Measurements from ENCODE around the gene USH2A.

Gene USH2A

DNA sequence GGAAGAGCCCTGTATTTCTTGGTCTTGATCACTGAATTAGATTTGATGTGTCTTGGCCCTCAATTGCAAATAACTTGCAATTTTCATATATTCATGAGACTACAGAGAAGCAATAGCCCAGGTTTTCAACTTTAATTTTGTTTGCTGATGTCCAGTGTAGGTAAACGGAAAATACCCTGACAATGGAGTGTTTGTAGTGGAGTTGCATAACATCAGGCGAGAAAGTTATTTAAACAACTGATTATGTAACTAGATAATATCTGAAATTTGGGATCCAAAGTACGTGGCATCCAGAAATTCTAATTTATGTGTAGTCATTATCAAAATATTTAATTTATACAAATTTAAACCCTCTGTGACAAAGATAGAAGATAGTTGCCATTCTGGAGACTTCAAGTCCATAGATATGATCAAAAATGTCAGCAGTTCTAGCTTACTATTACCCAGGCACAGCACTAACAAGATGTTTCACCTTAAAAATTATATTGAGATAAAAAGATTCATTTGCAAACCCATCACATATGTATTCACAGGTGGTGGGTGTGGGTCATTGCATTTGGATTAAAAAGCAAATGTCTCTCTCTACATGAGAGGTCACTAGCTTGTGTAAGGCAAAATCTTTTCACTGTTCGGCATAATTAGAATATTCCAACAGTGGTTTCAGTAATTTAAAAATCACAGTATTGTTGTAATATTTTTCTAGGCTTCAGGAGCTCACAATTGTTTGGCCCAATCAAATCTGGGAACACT lies 705.4 kb downstream of the USH2A start:
- DNase-seq (ENCODE audit: low read depth in 2 of 2): no peak

DNA sequence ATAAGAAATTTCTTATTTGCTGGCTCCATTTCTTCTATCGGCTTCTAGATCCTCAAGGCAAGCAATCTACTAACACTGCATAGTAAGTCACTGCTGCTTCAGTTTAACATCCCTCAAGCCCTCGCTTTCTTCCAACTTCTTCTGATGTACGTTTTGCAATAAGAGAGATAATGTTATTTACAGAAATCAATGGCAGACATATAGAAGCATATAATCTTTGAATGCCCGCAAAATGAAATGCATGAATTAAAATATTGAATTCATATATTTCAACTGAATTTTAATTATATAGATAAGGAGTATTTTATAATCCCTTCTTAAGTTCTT lies 712.4 kb downstream of the USH2A start:
- no peak for DNase-seq (ENCODE audit: low read depth in 2 of 2)

DNA sequence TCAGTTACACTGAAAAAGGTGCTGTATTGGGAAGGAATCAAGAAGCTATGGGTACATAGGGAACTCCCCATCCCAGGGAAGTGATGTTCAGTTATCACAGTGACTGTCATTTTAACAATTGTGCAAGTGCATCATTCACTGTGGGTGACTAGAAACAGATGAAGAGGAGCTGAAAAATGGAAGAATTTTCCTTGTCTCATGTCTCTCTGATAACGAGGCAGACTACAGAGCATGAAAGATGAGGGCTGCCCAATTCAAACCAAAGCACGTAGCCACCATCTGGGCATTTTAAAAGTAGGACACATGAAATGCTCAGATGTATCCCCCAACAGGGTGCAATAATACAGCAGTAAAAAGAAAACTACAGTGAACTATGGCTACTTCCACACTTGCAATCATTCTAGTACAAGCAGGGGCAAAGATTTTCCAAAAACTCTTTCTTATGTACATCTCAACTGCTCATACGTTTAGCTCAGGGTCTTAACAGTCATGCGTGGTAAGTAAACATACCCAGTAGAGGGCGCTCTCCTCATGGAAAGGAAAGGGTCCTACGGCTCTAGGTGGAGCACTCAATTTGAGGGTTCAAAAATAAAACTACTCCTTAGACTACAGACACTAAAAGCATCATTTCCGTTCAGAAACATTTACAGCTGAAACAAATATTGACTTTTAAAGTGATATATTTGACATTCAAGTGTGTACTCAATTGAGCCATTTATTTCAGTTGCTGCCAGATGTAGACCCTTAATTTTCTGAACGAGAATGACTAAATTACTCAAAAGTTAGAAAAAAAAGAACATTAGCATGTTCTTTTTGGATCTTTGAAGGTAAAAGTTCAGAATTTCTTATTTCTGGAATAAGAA lies 713.0 kb downstream of the USH2A start:
- DNase-seq (ENCODE audit: low read depth in 2 of 2): no peak

DNA sequence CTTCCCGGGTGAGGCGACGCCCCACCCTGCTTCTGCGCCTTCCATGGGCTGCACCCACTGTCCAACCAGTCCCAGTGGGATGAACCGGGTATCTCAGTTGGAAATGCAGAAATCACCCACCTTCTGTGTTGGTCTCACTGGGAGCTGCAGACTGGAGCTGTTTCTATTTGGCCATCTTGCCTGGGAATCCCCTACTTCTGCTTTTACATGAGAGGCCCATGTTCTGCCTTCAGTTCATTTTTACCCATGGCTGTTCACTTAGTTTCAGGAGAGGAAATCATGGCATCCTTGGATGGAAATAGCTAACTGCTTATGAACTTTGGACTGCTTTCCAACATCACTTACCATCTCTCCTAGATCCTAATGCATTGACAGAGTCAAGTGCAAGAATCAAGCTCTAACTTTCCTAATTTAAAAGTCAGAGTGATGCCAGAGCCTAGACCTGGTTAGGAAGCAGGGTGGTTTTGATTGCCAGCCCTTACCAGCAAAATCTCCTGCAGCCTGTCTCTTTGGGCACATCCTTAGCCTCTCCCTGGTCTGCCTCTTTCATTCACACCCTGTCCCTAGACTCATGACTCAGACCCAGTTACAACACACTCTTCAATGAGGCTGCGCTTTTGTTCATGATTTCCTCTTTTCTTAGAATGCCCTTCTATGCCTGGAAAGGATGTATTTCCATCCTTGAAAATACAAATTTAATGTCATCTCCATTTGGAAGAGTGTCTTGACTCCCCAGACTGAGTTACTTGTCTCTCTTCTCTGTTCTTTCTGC lies 719.0 kb downstream of the USH2A start:
- no peak for DNase-seq (ENCODE audit: low read depth in 2 of 2)

DNA sequence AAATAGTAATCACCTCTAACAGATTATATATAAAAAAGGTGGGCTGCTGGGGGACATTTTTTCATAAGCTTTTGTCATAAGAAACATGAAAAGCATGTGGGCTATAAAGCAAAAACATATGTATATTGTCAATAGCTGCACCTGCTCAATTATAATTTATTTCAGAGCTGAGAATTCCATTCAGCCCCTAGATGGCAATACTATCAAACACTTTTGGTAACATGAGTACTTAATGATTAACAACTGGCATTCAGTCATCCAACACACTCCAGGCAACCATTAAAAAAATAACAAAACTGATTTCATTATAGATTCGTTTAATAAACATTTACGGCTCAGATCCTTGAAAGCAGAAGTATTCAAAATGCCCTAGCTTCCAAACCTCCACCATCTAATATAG lies 741.0 kb downstream of the USH2A start:
- no peak for DNase-seq (ENCODE audit: low read depth in 2 of 2)

DNA sequence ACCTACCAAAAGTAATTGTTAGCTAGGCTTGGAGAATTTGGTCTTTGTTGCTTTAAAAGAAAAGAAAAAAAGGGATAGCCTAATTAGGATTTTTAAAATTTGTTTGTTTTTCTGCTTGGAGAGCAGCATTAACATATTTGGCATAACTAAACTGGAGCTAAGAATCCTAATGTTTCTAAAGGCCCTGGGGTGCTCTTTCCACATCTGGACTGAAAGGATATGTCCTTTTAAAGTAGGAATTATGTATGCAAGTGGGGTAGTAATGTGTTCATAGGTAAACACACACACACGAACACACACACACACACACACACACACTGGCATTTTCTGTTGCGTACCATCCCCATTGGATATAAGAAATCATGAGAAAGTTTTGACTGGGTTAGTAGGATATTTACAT lies 742.2 kb downstream of the USH2A start:
- DNase-seq (ENCODE audit: low read depth in 2 of 2): no peak

DNA sequence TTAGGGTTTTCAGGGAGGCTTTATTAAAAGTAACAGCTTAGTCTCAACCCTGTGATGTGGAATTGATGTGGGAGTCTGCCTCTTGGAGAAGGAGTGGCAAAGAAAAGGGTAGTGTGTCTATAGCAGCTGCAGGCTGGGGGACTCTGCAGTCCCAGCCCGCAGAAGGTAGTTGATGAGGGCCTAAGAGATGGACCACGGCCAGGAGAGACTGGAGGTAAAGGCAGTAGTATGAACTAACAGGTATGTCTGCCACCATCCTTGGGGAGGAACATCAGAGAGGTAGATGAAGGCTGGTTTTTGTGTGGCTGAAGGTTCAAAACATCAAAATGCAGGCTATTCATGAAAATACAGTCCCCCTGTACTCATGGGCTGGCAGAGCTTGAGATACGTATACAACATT lies 744.0 kb downstream of the USH2A start:
- no peak for DNase-seq (ENCODE audit: low read depth in 2 of 2)

DNA sequence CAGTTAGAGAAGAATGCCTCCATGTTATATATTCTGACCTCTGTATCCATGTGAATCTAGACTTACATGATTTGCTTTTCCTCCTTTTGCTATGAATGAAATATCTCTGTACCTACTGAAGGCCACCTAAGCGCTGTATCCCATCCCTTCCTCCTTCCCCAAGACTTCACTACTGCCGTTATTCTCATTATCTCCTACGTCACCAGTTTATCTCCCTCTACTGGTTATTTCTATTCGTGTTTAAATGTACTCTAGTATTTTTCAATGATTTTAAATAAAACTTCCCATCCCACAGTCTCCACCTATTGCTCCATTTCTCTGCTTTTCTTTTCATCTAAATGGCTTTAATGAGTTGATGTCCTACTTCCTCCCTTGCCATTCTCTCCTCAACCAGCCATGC lies 746.1 kb downstream of the USH2A start:
- DNase-seq (ENCODE audit: low read depth in 2 of 2): no peak

DNA sequence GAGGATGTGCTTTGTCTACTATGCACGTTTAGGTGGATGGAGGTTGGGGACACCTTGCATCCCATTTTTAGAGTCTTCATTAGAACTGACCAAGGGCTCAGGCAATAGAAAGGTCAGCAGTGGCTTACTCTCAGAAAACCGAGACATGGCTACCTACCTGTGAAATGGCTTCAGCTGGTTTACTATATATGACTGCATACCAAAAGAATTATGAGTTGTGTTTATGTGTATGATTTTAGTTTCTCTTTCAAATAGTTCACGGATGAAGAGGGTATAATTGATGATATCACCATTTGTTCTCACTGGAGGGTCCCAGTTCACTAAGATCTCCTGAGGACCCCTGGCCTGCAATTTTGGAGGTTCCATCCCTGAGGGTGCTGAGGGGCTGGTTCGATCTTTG lies 749.3 kb downstream of the USH2A start:
- no peak for DNase-seq (ENCODE audit: low read depth in 2 of 2)

DNA sequence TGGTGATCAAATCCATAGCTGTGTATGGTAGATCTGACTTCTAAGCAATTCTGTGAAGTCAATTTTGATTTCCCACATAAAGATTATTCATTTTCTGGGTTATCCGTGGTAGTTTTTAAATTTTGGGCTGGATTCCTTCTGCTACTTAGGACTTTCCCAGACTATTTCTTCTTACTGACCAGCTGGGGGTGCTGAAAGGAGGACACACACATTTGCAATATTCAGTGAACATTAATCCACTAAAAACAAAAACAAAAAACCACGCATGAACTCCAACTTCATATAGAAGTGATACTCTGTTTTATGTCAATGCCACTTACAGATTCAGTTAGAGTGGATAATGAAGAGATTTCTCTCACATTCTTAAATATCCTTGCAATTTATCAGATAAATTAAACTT lies 750.8 kb downstream of the USH2A start:
- no peak for DNase-seq (ENCODE audit: low read depth in 2 of 2)

DNA sequence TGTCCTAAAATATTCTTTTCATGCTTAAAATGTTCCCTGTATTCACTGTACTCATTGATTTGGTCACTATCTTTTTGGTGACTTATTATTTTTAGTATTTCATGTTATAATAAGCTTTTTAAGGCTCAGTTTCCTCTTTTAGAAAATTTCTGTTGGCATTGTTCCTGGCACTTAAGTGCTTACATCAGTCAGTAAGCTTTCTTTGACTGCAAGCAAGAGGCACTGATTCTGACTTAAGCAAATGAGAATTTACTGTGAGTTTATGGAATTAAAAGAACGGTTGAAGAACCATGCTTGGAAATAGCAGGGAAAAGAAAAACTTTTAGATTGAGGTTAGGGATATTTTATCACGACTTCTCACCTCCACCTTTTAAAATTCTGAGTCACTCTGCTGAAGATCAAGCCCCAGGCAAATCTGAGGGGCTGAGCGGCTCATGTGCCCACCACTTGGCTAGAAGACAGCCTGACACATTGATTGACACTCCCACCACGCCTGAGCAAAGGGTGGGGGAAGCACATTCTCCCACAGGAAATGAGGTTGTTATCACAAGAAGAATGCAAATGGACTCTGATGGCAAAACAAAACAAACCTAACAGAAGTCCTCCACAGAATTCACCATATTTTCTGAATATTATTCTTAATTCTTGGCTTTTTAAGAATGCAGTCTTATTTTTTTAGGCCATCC lies 753.3 kb downstream of the USH2A start:
- no peak for DNase-seq (ENCODE audit: low read depth in 2 of 2)

DNA sequence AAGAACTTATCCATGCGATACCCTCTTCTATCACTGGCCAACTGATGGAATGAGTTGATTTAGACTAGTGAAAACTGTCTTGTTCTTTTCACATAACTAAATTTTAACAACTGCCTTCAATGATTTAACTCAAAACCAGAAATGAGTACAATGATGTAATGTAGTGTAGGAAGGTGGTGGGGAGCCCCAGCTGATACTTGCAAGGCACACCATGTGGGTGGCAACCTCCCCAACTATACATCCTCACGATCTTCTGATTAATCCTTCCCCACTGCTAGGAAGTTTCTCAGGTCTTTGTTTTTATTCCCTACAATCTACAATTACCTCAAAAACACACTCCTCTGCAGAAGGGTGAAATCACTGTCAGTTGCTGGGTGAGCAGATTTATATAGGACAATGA lies 755.5 kb downstream of the USH2A start:
- no peak for DNase-seq (ENCODE audit: low read depth in 2 of 2)

DNA sequence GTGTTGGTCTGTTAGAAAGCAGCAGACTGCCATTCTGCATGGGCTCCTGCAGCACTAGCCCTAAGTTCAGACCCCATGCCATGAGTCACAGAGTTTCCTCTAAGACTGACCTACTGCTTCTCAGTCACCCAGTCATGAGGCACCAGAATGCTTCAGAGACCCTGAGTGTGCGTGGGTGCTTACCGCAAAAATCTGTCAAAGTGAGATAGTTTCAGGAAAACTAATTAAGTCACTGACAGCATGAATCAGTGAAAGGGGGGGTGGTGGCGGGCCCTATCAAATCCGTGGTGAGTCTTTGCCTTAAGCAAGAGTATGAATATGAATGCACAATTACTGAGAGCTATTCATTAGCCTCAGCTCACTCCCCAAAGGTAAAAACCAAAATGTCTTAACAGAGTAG lies 758.0 kb downstream of the USH2A start:
- DNase-seq (ENCODE audit: low read depth in 2 of 2): no peak

DNA sequence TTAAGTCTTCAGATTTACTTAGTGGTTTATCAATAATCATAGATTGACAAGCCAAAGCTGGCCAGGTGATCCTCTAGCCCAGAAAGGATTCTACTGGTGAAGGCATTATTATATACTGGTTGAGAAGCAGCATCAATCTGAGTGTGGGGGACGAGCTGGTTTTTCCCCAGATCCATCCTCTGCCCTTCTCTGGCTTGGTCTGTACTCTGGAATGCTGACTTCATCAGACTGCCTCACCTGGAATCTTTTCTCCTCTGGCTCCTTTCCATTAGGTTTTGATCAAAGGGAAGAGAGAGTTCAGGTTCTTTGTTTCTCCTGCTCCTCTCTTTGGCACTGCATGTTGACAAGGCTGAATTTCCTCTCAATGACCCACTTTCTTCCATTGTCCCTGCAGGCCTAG lies 762.2 kb downstream of the USH2A start:
- no peak for DNase-seq (ENCODE audit: low read depth in 2 of 2)

DNA sequence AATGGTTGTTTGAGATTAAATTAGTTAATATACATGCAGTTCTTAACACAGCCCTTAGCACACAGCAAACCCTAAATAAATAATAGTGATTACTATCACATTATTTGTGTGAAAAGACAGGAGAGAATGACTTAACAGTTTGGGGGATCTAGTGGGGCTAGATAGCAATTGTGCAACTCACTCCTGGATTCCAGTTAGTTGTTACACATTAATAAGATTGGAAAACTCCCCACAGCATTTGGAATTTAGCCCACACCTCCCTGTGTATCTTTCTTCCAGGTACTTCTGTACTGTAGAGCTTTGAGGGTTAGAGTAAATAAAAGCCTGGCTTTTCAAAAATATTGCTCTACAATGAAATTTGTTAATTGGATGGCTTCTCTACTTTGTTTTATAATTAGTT lies 763.0 kb downstream of the USH2A start:
- DNase-seq (ENCODE audit: low read depth in 2 of 2): no peak

DNA sequence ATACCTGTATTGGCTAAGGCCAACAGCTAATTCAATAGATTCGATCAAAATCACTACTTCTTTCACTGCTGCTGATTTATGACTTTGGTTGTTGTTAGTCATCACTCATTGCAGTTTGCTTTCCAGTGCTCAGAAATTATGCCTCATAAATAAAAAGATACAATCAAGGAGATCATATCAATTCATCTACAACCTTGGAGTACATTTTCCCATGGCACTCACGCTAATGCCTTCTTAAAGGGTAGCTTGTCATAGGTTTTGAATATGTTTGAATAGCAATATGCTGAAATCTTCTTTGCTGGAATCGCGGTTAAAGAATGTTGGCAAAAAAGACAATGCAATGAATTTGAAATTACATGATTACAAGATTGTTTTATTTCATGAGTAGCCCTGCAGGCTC lies 766.2 kb downstream of the USH2A start:
- DNase-seq (ENCODE audit: low read depth in 2 of 2): no peak

DNA sequence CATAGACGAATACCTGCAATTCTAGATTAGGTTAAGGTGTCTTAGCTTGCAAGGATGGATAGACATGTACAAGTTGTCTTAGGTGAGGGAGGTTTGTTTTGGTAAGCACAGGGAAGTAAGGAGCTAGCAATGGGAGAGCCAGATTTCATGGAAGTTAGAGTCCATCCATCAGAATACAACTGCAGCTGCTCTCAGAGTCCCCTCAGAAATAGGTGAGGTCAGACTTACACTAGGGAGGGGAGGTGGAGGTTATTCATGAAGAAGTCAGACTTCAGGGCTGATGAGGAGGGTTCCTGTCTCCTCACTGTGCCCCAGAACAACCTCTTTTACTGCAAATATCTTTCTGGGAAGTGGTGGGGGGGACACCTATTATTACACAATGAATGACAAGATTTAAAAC lies 770.9 kb downstream of the USH2A start:
- DNase-seq (ENCODE audit: low read depth in 2 of 2): no peak

DNA sequence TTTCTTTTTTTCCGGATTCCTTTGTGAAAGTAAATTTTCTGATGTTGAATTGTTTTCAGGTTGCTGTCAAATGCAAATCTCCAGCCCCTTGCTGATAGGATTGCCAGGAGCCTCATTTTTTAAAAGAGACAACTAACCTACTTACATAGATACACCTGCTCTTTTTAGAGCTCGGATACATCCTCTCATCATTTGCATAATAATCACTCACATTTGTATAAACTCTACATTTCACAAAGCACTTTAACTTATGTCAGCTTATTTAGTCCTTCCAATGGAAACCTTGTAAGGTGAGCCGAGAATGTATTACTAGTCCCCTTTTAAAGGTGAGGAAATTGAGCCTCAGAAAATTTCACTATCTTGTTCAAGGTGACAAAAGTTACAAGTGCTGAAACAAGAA lies 771.4 kb downstream of the USH2A start:
- no peak for DNase-seq (ENCODE audit: low read depth in 2 of 2)

DNA sequence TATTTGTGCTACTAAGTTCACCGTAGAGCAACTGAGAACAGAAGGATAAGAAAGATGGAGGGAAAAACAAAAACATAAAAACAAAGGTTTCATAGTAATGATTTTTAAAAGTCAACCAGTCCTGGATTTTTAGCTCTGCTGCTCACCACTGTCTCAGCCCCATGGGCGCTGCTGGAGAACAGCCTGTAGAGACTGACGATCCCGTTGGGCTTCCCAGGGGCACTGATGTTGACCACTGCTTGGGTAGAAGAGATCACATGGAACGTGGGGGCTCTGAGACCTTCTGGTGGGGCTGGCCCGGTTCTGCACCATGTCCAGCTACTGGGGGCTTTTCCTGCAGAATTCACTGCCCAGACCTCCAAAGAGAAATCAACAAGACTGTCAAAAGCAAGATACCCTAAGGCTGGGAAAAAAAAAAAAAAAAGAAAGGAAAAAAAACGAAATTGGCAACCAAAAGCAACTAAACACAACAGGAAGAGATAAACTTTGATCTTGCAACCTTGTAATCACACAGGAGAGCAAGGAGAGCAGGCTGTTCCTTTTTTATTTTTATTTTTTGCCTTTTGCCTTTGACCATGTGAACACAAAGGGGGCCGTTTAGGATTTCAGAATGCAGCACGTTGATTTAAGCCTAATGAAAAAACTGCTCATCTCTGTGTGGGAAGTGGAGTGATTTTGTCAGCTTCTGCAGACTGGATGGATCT lies 772.6 kb downstream of the USH2A start:
- DNase-seq (ENCODE audit: low read depth in 2 of 2): no peak

DNA sequence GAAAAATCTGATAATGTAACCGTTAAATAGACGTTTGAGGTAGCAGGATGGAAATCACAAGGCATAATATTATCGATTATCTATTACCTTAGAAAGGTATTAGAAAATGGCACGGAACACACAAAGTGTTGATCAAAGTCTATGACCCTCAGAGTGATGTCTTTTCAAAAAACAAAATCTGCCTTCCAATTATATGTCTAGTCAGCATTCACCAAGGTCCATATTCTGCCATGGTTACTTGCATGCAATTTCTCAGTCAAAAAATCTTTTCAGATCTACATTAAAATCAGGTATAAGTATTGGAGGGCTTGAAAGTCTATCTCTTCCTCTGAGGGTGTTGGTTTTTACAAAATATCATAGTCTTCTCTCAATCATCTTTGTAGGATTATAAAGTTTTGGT lies 774.3 kb downstream of the USH2A start:
- no peak for DNase-seq (ENCODE audit: low read depth in 2 of 2)

DNA sequence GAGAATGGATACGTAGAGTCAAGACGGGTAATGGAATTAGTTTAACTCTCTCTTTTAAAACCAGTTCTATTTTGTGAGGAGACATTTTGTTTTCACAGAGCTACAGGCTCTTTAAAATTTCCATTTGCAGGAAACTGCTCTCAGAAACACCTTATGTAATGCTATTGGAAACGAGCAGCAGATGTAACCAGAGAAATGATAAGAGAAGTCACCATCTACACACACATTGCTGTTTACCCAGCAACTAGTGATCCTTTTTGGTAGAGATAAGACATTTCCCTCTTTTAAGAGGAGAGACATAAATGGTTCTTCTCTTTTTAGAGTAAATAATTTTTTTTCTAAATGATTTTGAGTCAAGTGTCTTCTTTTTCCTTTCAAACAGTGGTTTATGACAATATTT lies 775.5 kb downstream of the USH2A start:
- DNase-seq (ENCODE audit: low read depth in 2 of 2): no peak

DNA sequence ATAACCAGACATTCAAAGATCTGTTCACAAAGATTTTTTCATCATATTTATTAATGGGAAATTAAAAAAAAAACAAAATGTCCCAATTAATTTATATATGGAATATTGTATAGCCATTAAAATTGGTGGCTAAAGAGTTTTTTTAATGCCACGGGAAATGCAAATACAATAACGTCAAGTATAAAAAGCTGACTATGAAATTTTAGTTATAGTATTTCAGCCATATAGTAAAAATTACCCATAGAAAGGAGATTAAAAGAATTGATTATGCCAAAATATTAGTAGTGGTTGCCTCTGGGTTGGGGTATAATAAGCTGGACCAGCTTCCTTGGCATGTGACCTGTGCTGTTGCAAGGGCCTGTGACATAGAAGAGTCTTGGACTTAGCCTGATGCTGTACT lies 777.4 kb downstream of the USH2A start:
- DNase-seq (ENCODE audit: low read depth in 2 of 2): no peak

Measured in stimulated activated CD8-positive, alpha-beta memory T cell treated with anti-CD3 and anti-CD28 coated beads, Interleukin-7, amount 100 ng/mL, for 4 hours (primary cell).